Glomerular endothelial cell (primary cell): ENCODE results near the gene PARD3. TPM values are rescaled to one million over a fixed set of nuclear protein-coding genes. Genes with fewer than 3 reads are reported as not detected.
A peak's percentile ranks its signal among the peaks of the same experiment; 100 is the strongest.
"Not testable (repeated sequence)": the region's sequence is repeated elsewhere in the genome, so short reads cannot be mapped to it uniquely, and the experiment has no call there.

Experiments used
- DNase-seq: peaks from one replicate; pipeline ENCODE4 v3.0.0-alpha.2; 2011; ENCODE audit warnings: low read depth, low spot score; ENCODE audit errors: extremely low read depth
- total RNA-seq: library from RNA; depleted of rRNA; stranded (reverse); fragments of >200 nt; gene quantifications from 2 replicates; pipeline ENCODE4 v1.2.3, GENCODE V29; 2015

PARD3 gene
- total RNA-seq, 1 donor from 2014 or later, result 23.0 TPM

DNA sequence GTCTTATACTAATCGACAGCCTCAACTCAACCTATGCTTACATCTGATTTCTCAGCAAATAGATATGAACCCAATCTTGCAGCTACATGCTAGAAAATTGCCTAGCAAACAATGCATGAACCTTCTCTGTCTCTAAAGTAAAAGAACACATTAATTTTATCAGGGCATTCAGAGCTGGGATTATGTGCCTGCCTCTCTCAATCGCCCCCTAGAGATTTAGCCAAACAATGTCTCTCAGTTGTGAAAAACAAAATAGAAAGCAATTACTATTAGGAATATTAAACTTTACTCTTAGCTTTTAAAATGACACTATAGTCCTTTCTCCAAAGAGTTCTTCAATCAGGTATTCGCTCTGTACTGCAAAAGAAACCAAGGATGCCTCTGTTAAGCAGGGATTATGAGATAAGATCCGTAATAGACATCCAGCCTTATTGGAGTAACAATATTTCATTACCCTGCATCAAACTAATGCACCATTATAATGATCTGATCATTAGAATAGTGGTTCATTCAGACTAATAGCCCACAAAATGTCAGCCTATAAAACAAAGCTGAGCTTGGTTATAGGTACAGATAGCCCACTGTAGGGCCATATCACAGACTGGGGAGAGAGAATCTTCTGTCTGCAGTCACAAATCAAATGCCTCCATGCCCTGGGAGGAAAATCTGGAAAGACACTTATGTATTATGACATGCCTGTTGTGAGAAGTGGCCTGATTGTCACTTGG lies 736.9 kb downstream of the PARD3 start:
- peak; percentile 5 for DNase-seq

DNA sequence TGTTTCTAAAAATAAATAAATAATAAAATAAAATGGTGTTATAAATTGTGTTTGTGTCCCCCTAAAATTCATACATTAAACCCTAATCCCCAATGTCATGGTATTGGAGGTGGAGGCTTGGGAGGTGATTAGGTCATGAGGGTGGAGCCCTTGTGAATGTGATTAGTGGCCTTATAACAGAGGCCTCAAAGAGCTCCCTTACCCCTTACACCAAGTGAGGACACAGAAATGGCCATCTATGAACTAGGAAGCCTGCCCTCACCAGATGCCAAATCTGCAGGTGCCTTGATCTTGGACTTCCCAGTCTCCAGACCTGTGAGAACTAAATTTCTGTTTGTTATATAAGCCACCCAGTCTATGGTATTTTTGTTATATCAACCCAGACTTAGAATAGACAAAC lies 738.7 kb downstream of the PARD3 start:
- DNase-seq, result no peak

DNA sequence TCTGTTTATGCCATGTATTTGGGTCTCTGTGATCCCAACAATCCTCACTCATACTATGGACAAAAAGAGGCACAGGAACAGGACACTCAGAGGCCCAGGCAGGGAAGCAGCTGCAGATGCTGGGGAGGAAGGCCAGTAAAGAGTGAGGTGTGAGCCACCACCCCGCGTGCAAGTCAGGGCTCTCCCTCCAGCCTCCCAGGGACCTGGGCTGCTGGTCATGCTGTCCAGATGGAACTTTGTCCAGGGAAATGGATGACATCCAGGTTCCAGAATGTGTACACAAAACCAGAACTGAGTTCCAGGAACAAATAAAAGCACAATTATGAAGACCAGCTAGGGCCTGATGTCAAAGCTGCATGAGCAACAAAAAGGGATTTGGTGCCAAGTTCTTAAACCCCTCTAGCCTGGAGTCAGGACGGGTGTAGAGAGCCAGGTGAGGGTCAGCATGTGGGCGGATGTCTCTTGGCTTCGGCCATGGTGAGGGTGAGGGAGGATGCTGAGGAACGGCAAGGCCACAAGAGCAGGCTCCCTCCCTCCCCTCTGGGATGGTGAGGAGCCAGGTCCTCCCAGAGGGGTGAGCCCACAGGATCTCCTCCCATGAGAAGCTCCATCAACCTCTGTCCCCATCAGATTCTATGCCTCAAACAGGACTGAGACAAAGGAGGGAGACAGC lies 739.7 kb downstream of the PARD3 start:
- DNase-seq, result no peak

DNA sequence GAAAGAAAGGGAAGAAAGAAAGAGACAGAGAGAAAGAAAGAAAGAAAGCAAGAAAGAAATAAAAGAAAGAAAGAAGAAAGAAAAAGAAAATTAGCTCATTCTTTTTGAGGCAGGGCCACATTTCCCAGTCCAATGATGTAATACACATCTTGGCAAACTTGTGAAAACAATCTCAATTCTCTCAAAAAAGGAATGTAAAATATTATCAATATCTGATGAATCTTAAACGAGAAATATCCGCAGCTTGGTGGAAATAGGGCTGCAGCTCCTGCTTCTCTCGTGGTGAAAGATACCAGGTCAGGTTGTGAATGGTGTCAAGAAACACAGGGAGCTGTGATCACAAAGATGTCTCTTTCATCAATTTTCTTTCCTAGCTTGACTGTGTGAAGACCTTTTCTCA lies 741.0 kb downstream of the PARD3 start:
- no peak for DNase-seq

DNA sequence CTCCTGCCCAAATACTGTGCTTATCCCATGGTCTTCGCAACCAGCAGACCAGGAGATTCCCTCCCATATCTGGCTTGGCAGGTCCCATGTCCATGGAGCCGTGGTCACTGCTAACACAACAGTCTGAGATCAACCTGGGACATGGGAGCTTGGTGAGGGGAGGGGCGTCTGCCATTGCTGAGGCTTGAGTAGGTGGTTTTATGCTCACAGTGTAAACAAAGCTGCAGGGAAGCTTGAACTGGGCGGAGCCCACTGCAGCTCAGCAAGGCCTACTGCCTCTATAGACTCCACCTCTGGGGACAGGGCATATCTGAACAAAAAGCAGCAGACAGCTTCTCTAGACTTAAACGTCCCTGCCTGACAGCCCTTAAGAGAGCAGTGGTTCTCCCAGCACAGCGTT lies 747.4 kb downstream of the PARD3 start:
- DNase-seq, result not testable (repeated sequence)

DNA sequence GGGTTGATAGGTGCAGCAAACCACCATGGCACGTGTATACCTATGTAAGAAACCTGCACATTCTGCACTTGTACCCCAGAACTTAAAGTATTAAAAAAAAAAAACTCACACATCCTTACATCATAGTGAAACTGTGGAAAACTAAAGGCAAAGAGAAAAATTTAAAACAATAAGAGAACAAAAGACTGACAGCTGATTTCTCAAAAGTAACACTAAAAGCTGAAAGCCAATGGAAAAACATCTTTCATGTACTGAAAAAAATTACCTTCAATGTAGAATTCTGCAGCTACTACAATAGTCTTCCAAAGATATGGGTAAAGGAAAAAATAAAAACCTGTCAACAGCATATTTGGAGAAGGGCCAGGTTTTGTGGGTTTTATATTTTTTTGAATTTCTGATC lies 751.5 kb downstream of the PARD3 start:
- DNase-seq, result no peak

DNA sequence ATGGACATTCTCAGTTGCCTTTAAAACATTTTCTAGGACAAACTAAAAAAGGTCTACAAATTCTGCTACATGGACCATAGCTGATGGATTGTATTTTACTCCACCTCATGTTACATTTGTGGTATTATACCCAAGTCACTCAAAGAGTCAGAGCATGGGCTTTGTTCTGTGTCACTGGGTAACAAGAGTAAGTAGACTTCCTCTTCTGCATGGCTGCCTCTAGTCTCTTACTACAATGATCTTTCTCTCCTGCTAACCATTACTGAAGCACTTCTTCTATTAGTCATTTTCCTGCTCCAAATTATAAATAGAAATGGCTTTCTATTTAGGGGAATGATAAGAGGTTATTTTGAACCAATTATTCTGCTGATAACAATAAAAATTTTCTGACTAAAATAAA lies 753.3 kb downstream of the PARD3 start:
- no peak for DNase-seq
